GM19043 (cell line): ENCODE measurements around the gene GMEB1.
"Not testable (repeated sequence)": the region's sequence is repeated elsewhere in the genome, so short reads cannot be mapped to it uniquely, and the experiment has no call there.

ENCODE experiments used
- ATAC-seq: cut with Tn5 transposase; IDR thresholded peaks from one replicate; pipeline ENCODE4 v1.9.1; 2021; ENCODE audit warnings: low read depth; ENCODE audit not compliant: unreplicated experiment

Gene GMEB1, protein sequence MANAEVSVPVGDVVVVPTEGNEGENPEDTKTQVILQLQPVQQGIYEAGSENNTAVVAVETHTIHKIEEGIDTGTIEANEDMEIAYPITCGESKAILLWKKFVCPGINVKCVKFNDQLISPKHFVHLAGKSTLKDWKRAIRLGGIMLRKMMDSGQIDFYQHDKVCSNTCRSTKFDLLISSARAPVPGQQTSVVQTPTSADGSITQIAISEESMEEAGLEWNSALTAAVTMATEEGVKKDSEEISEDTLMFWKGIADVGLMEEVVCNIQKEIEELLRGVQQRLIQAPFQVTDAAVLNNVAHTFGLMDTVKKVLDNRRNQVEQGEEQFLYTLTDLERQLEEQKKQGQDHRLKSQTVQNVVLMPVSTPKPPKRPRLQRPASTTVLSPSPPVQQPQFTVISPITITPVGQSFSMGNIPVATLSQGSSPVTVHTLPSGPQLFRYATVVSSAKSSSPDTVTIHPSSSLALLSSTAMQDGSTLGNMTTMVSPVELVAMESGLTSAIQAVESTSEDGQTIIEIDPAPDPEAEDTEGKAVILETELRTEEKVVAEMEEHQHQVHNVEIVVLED

DNA sequence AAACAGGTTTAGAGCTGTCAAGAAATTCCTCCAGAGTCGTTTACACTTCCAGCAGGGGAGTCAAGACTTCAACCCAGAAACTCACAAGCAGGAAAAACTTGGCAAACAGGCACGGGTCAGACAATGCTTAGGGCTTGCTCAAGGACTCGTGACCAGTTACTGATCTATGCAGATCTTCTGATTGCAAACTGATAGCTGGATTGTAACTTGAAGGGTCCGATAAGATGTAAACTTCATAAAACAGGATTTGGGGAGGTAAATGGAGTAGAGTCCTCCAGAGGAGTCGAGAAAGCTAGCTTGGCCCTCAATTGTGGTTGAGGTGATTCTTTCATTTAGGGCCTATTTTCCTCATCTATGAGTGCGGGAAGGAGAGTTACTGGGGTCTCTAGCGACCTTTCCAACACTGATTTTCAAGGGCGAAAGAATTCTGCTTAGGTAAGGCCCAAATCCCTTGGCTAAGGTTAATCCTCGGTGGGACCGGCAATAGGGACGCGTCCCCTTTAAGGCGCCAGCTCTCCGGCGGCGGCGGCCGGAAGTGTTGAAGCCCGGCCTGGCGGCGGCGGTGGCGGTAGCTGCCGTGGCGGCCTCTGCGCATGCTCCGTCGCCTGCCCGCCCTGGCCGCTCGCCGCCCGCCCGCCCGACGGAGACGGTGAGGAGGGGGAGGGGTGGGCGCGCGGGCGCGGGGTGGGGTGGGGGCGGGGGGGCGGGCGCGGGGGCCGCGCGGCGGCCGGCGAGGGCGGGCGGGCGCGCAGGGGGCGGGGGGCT, at the start of gene GMEB1:
GMEB1 (plus strand) TSS at position 594 of the 765 bp plus-strand sequence. CDS start 14,829 bp downstream, outside the sequence.
- ATAC-seq, result peak; percentile 65

- no peak for ATAC-seq
Observed at GRCh38 chr1:28631713-28632112, 36.9 kb upstream of the GMEB1 start.

DNA sequence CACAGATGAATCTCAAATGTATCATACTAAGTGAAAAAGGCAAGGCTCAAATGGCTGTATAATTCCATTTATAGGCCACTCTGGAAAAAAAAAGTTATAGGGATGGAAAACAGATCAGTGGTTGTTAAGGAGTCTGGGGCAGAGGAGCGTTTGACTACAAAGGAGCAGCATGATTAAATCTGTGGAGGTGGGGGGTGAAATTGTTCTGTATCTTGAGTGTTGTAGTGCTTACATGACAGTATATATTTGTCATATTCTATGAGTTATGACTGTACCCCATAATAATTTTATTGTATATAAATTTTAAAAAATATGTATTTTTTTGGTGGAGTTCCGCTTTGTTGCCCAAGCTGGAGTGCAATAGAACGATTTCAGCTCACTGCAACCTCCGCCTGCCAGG, 36.0 kb upstream of the GMEB1 start:
- no peak for ATAC-seq

- ATAC-seq, result no peak
Observed at GRCh38 chr1:28640766-28641165, 27.8 kb upstream of the GMEB1 start.

DNA sequence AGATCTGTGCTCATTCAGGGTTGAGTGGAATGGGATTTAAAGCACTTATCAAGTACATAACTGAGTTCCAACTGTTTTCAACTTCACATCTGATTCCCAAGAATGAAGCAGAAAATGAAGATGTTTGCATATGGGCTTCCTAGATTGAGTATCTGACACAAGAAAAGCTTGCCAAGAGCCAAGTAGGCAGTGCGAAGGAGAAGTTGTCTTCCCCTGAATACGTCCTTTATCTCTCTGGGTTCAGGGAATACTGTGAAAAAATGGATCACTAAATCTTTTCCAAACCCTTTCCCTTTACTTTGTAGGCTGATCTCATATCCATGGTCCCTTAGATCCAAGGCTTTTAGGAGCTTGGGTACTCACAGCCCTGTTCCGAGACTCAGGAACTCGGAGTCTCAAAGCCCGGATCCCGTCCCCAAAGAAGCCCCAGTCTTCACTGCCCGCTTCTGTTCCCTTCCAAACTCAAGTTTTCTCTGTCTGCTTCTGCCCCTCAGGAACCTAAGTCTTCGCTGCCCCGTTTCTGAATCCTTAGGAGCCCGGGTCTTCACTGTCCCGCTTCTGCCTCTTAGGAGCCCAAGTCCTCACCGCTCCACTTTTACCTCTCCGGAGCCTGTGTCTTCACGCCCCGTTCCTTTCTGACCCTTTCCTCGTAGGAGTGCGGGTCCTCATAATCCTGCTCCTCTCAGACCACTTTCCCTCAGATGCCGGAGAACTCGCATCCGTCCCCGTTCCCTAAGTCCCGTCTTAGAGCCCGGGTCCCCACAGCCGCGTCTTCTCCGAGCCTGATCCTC, 26.3 kb upstream of the GMEB1 start:
- no peak for ATAC-seq

DNA sequence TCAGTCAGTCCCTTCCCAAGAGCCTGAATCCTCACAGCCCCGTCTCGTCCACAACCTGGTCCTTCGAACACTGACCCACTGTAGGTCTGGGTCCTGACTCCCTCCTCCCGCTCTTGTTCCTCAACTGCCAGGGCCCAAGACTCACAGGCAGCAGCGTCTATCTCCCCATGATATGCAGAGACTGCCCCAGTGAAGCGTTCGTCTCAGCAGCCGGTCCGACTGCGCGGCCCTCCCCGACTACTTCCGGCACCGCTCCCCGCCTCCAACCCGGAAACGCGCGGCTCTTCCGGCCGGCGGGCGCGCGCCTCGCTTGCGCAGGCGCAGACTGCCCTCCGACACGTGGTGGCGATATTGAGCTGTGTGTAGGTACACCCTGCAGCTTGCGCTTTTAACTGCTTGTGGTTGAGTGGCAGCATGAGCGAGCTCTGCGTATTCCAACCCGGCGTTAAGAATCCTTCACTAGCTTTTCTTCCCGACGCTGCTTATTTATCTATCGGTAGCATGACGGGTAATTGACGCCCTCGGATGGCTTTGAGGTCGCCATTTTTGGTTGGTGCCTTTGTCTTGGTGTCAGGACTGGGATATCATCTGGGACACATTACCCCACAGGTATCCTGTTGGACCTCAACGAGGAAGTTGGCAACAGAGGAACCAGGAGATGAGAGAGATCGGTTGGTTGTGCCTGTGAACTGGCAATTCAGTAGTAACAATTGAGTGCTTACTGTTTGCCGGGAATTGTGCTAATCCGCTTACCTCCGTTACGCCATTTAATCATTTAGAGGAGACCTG, 25.5 kb upstream of the GMEB1 start, which contains the start of gene TAF12:
TAF12 (minus strand) TSS at position 221 of the 789 bp plus-strand sequence. CDS start 20,986 bp downstream, outside the sequence.
- peak; percentile 71 for ATAC-seq

GRCh38 chr1:28644494-28644893, 24.1 kb upstream of the GMEB1 start:
- no peak for ATAC-seq

DNA sequence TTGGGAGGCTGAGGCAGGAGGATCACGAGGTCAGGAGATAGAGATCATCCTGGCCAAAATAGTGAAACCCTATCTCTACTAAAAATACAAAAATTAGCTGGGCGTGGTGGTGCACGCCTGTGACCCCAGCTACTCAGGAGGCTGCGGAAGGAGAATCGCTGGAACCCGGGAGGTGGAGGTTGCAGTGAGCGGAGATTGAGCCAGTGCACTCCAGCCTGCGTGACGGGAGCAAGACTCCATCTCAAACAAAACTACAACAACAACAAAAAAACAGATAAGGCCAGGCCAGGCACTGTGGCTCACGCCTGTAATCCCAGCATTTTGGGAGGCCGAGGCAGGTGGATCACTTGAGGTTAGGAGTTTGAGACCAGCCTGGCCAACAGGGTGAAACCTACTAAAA, 23.2 kb upstream of the GMEB1 start:
- not testable (repeated sequence) for ATAC-seq

DNA sequence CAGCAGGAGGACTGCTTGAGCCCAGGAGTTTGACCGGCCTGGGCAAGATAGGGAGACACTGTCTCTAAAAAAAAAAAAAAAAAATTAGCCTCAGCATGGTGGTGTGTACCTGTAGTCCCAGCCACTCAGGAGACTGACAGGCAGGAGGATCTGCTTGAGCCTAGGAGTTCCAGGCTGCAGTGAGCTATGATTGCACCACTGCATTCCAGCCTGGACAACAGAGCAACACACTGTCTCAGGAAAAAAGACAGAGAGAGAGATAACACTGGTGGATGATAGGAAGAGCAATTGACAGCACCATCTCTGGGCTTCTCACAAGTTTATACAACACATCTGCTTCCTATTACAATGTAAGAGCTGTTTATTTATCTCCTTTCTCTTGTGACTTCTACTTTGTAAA, 22.5 kb upstream of the GMEB1 start:
- ATAC-seq, result no peak

- peak; percentile 65 for ATAC-seq
Observed at GRCh38 chr1:28648008-28648473, 20.5 kb upstream of the GMEB1 start.

GRCh38 chr1:28648474-28649198, 19.9 kb upstream of the GMEB1 start, which contains the start of gene RNU11:
Gene RNU11 (plus strand): TSS chr1:28648600.
- ATAC-seq, result peak; percentile 52

DNA sequence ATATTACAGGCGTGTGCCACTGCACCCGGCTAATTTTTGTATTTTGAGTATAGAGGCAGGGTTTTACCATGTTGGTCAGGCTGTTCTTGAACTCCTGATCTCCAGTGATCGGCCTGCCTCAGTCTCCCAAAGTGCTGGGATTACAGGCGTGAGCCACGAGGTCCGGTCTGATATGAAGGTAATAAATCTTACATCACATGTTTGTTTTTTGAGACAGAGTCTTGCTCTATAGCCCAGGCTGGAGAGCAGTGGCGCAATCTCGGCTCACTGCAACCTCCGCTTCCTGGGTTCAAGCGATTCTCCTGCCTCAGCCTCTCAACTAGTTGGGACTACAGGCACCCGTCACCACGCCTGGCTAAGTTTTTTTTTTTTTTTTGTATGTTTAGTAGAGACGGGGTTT, 15.5 kb upstream of the GMEB1 start:
- not testable (repeated sequence) for ATAC-seq

DNA sequence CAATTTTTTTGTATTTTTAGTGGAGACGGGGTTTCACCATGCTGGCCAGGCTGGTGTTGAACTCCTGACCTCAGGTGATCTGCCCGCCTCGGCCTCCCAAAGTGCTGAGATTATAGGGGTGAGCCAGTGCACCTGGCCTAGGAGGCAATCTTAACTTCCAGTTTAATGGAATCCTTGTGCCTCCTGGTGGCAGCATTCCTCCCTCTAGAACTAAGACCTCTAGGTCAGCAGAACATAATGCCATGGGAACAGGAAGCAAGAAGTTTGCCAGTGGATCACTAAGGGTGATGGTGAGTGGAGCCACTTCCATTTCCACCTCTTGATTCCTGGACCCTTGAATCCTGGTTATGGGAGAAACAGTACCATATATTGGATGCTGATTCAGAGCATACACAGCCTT, 14.7 kb upstream of the GMEB1 start:
- ATAC-seq, result not testable (repeated sequence)

DNA sequence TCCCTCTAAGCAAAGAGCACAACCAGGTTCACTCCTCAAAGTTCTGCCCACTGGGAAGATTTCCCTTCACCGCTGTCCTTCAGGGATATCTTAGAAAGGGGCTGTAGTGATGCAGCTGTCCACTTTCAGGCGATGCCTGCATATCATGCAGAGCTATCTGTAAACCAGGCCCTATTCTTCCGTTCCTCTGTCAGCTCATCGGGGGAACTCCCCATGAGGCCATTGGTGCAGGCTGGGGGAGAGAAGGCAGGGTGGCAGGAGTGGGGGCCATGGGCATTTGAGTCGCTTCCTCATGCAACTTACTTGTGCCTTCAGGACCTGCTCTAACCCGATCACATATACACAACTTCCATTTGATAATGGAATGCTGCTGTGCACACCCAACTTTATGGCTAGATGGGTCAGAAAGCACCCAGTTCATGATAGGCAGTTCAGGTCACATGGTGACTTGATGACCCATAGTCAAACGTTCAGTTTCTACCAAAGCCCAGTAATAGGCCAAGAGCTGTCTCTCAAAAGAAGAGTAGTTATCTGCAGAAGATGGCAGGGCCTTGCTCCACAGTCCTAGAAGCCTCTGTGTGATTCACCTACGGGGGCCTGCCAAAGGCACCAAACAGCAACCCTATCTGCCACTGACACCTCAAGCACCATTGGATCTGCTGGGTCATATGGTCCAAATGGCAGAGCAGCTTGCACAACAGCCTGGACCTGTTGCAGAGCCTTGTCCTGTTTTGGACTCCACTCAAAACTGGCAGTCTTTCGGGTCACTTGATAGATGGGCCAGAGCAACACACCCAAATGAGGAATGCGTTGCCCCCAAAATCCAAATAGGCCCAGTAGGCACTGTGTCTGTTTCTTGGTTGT, 12.9 kb upstream of the GMEB1 start:
- not testable (repeated sequence) for ATAC-seq

DNA sequence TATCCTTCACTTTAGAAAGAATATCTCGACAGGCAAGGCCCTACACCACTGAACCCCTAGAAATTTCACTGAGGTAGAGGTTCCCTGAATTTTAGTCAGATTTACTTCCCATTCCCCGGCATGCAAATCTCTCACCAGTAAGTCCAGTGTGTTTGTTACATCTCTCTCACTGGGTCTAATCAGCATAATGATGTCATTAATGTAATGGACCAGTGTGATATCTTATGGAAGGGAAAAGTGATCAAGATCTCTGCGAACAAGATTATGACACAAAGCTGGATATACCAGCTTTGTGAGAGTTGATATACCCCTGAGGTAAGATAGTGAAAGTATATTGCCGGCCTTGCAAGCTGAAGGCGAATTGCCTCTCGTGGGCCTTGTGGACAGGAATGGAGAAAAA, 12.2 kb upstream of the GMEB1 start:
- ATAC-seq, result no peak

GRCh38 chr1:28663871-28664470, 4.6 kb upstream of the GMEB1 start:
- no peak for ATAC-seq

GRCh38 chr1:28666806-28667205, 1.8 kb upstream of the GMEB1 start:
- no peak for ATAC-seq
